SK-N-MC (cell line): ENCODE data around the gene MIPOL1.

ENCODE experiments used
- EZH2 ChIP-seq: fragments of 200-600 bp; sonication (generic); IDR thresholded peaks from one replicate; pipeline ENCODE4 v1.6.1; 2017; ENCODE audit warnings: antibody characterized with exemption
- POLR2AphosphoS5 ChIP-seq: IDR thresholded peaks from 2 replicates; pipeline ENCODE4 v1.6.1; 2012; ENCODE audit warnings: mild to moderate bottlenecking, low read depth, low read length, borderline replicate concordance

GRCh38 chr14:37165794-37166193 is 31.9 kb upstream of the MIPOL1 start:
- TF ChIP-seq POLR2AphosphoS5 (no peak), EZH2 (no peak)
